Left lung (tissue), 10 donors: ENCODE data around the gene ADAMTS2. TPM values are rescaled to one million over a fixed set of nuclear protein-coding genes. Genes with fewer than 3 reads are reported as not detected.
A peak's percentile ranks its signal among the peaks of the same experiment; 100 is the strongest.

Experiments used
- ATAC-seq: fragments of 200-7000 bp; cut with Tn5 transposase; one replicate; pipeline ENCODE4 v1.9.1; 2020; ENCODE audit warnings: moderate library complexity
- DNase-seq, 4 donors: peaks; one replicate each; pipeline ENCODE4 v3.0.0-alpha.2; 2013 to 2020
- H3K27ac ChIP-seq, 2 donors: fragments of 200-600 bp; sonication (generic) in 1 of 2; one replicate each; pipeline versions ENCODE4 v1.5.0 to v1.8.0; 2020 to 2021
- H3K27me3 ChIP-seq, 2 donors: fragments of 200-600 bp; sonication (generic) in 1 of 2; one replicate each; pipeline versions ENCODE4 v1.5.0 to v1.8.0; 2020 to 2021
- H3K36me3 ChIP-seq, 2 donors: fragments of 200-600 bp; sonication (generic) in 1 of 2; one replicate each; pipeline versions ENCODE4 v1.5.0 to v1.8.0; 2020 to 2021
- H3K4me1 ChIP-seq, 2 donors: fragments of 200-600 bp; one replicate each; pipeline ENCODE4 v1.8.0; 2021
- H3K4me3 ChIP-seq, 2 donors: fragments of 200-600 bp; sonication (generic) in 1 of 2; one replicate each; pipeline versions ENCODE4 v1.5.0 to v1.8.0; 2020 to 2021; ENCODE audit warnings: mild to moderate bottlenecking in 1 of 2
- H3K9me3 ChIP-seq, 2 donors: fragments of 200-600 bp; sonication (generic) in 1 of 2; one replicate each; pipeline versions ENCODE4 v1.5.0 to v1.8.0; 2020 to 2021
- intact Hi-C, 2 donors: fragments of 100-400 bp; cut with DNase I; formaldehyde crosslinking; loops; one replicate each; pipeline versions ENCODE4 v1.11.2 to v1.14.2; 2022
- polyA plus RNA-seq, 6 donors: library from polyadenylated mRNA; unstranded; fragments of 120-200 nt; gene quantifications; one replicate each; pipeline ENCODE4 v1.2.1, GENCODE V29; 2013; ENCODE audit not compliant: insufficient read length in 6 of 6
- total RNA-seq, 2 donors: library from RNA; stranded (reverse); fragmentation: NEBNext Ultra II Directional; extraction: Animal tissue kit (Norgen Biotek cat#: 25700); gene quantifications; one replicate each; pipeline ENCODE4 v1.2.1, GENCODE V29; 2021
- TF ChIP-seq, protein P1 (sequence below), 2 donors: fragments of 200-600 bp; sonication (generic) in 1 of 2; IDR thresholded peaks; one replicate each; pipeline versions ENCODE4 v1.5.0 to v1.8.0; 2021; ENCODE audit warnings: antibody characterized with exemption in 2 of 2
- donor health status: DM: no; HTN: yes; CAD: no.
- donor health status: DM: no; HTN: no; CAD: no.

Gene ADAMTS2
- total and polyA plus RNA-seq, 8 donors, result 27.5 to 68.2 (median 36.0) TPM

DNA sequence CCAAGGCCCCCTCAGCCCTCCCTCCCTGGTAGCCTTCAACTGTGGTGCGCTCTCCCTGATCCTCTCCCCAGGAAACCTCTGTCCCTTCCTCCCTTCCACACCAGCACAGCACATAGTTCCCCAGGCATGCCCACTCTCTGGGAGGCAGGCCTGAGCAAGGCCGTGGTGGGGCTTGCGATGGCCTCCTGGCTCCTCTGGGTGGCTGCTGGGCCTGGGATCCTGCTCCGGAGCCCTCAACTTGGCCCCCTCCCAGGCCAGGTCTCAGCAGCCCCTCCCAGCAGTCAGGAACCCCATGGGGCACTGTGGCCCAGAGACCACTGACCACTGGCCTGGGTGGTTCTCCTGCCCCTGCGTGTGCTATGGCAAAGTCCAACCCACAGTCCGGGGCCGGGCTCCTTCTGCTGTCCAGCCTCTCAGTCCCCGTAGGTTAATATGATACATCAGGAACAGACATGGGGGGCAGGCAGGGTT is 159.3 kb downstream of the ADAMTS2 start:
- intact Hi-C loops, result no loop called here
- H3K4me1 ChIP-seq, result no peaks in the 10 kb centered on the region
- TF ChIP-seq, protein P1, sequence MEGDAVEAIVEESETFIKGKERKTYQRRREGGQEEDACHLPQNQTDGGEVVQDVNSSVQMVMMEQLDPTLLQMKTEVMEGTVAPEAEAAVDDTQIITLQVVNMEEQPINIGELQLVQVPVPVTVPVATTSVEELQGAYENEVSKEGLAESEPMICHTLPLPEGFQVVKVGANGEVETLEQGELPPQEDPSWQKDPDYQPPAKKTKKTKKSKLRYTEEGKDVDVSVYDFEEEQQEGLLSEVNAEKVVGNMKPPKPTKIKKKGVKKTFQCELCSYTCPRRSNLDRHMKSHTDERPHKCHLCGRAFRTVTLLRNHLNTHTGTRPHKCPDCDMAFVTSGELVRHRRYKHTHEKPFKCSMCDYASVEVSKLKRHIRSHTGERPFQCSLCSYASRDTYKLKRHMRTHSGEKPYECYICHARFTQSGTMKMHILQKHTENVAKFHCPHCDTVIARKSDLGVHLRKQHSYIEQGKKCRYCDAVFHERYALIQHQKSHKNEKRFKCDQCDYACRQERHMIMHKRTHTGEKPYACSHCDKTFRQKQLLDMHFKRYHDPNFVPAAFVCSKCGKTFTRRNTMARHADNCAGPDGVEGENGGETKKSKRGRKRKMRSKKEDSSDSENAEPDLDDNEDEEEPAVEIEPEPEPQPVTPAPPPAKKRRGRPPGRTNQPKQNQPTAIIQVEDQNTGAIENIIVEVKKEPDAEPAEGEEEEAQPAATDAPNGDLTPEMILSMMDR (IDR thresholded peaks at IDR 0.05), result no peak
- no peaks in the 10 kb centered on the region for H3K9me3 ChIP-seq
- no peak overlapping the region for H3K27ac ChIP-seq
- peak in 1 of 4 donors; percentile 46 for DNase-seq
- H3K36me3 ChIP-seq, result no peaks in the 10 kb centered on the region
- no peak for ATAC-seq
- peaks cover 0 to 49% of the 10 kb centered on the region in 2 donors for H3K27me3 ChIP-seq
- no peak overlapping the region for H3K4me3 ChIP-seq

GRCh38 chr5:179185256-179185940 is 159.9 kb downstream of the ADAMTS2 start:
- Histone ChIP-seq H3K36me3 (no peaks in the 10 kb centered on the region), H3K9me3 (no peaks in the 10 kb centered on the region), H3K27me3 (peaks cover 0 to 46% of the 10 kb centered on the region in 2 donors), H3K27ac (no peak overlapping the region), H3K4me1 (no peaks in the 10 kb centered on the region), H3K4me3 (no peak overlapping the region)
- TF ChIP-seq, protein P1 (IDR thresholded peaks at IDR 0.05), result no peak
- ATAC-seq (no peak), DNase-seq (peak in 1 of 4 donors; percentile 66)
- intact Hi-C loops, result no loop called here

DNA sequence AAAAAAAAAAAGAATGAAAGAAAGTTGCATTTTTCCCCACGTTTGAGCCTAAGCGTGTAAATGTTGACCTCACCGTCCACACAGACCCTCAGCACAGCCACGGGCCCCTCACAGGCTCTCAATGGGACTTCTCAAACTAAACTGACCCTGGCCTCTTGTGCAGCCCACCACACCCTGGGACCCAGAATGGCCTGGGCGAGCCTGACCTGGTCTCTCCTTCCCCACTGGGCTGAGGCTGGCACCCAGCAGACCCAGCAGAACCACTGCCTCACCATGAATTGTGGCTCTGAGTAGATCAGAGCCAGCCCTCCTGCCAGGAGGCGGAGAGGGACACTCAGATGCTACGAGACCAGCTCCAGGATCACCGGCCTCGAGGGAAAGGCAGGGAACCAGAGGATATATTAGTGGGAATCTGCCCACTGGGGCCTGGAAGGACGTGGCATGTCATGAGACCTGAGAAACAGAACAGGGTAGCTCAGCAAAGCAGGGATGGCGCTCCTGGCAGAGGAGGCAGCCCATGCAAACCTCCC is 160.7 kb downstream of the ADAMTS2 start:
- no peak for ATAC-seq
- H3K4me3 ChIP-seq, result no peak overlapping the region
- H3K27ac ChIP-seq, result no peak overlapping the region
- H3K4me1 ChIP-seq, result no peaks in the 10 kb centered on the region
- TF ChIP-seq, protein P1 (IDR thresholded peaks at IDR 0.05), result no peak
- no peaks in the 10 kb centered on the region for H3K9me3 ChIP-seq
- intact Hi-C loops, result no loop called here
- peaks cover 0 to 46% of the 10 kb centered on the region in 2 donors for H3K27me3 ChIP-seq
- DNase-seq, result peak in 1 of 4 donors; percentile 55
- no peaks in the 10 kb centered on the region for H3K36me3 ChIP-seq

- Histone ChIP-seq H3K9me3 (peaks cover 0 to 4% of the 10 kb centered on the region in 2 donors), H3K27me3 (peaks cover 0 to 46% of the 10 kb centered on the region in 2 donors), H3K4me3 (no peak overlapping the region), H3K36me3 (no peaks in the 10 kb centered on the region), H3K27ac (no peak overlapping the region), H3K4me1 (no peaks in the 10 kb centered on the region)
- DNase-seq (no peak), ATAC-seq (no peak)
- intact Hi-C loops, result no loop called here
- TF ChIP-seq, protein P1 (IDR thresholded peaks at IDR 0.05), result no peak
Measured at GRCh38 chr5:179183481-179183880, 161.8 kb downstream of the ADAMTS2 start.

- no peak for DNase-seq
- no peak overlapping the region for H3K27ac ChIP-seq
- no peak overlapping the region for H3K4me3 ChIP-seq
- no peaks in the 10 kb centered on the region for H3K4me1 ChIP-seq
- TF ChIP-seq, protein P1 (IDR thresholded peaks at IDR 0.05), result no peak
- peaks cover 0 to 44% of the 10 kb centered on the region in 2 donors for H3K27me3 ChIP-seq
- ATAC-seq, result no peak
- intact Hi-C loops, result no loop called here
- H3K36me3 ChIP-seq, result no peaks in the 10 kb centered on the region
- H3K9me3 ChIP-seq, result peaks cover 0 to 4% of the 10 kb centered on the region in 2 donors
Measured at GRCh38 chr5:179182601-179183000, 162.7 kb downstream of the ADAMTS2 start.
